Neural cell (in vitro differentiated cells): ENCODE measurements around the gene SCYGR2. TPM values are rescaled to one million over a fixed set of nuclear protein-coding genes. Genes with fewer than 3 reads are reported as not detected.

Experiments used
- H2AFZ ChIP-seq: fragments of 200-600, 300-800 bp; sonication (generic), shearing (Covaris generic); 2 replicates; pipeline ENCODE4 v1.6.0; 2014; ENCODE audit warnings: low read depth, mild to moderate bottlenecking, antibody characterized with exemption, low read length, moderate library complexity
- H3F3A ChIP-seq: fragments of 200-600 bp; shearing (Covaris generic); 2 replicates; pipeline ENCODE4 v1.6.1; 2016; ENCODE audit warnings: mild to moderate bottlenecking, moderate library complexity, mixed read lengths, antibody characterized with exemption, low read length; ENCODE audit not compliant: insufficient read depth, poor library complexity, severe bottlenecking
- H3K27ac ChIP-seq: fragments of 200-600, 300-800 bp; sonication (generic), shearing (Covaris generic); 2 replicates; pipeline ENCODE4 v1.5.1; 2014; ENCODE audit warnings: mild to moderate bottlenecking, low read length, moderate library complexity
- H3K27me3 ChIP-seq: fragments of 300-800, 200-600 bp; sonication (generic), shearing (Covaris generic); 2 replicates; pipeline ENCODE4 v1.6.0; 2014; ENCODE audit warnings: mild to moderate bottlenecking, low read depth, low read length, moderate library complexity; ENCODE audit not compliant: insufficient read depth
- H3K36me3 ChIP-seq: fragments of 300-800, 200-600 bp; sonication (generic), shearing (Covaris generic); 2 replicates; pipeline ENCODE4 v1.5.1; 2014; ENCODE audit warnings: mild to moderate bottlenecking, antibody characterized with exemption, low read length, moderate library complexity; ENCODE audit not compliant: insufficient read depth
- H3K4me2 ChIP-seq: fragments of 300-800, 200-600 bp; sonication (generic), shearing (Covaris generic); 2 replicates; pipeline ENCODE4 v1.6.0; 2014; ENCODE audit warnings: mild to moderate bottlenecking, low read length
- H3K4me3 ChIP-seq: fragments of 300-800, 200-600 bp; sonication (generic), shearing (Covaris generic); 2 replicates; pipeline ENCODE4 v1.5.1; 2014; ENCODE audit warnings: mild to moderate bottlenecking, low read length, moderate library complexity
- H3K79me2 ChIP-seq: fragments of 200-600 bp; shearing (Covaris generic); replicated peaks from 2 replicates; pipeline ENCODE4 v1.6.0; 2014; ENCODE audit warnings: mild to moderate bottlenecking, low read length, moderate library complexity; ENCODE audit not compliant: insufficient read depth
- H3K9ac ChIP-seq: fragments of 300-800, 200-600 bp; sonication (generic), shearing (Covaris generic); 2 replicates; pipeline ENCODE4 v1.6.1; 2016; ENCODE audit warnings: mild to moderate bottlenecking, low read length, mixed read lengths
- H3K9me2 ChIP-seq: fragments of 200-600 bp; shearing (Covaris generic); 2 replicates; pipeline ENCODE4 v1.6.1; 2016; ENCODE audit warnings: mild to moderate bottlenecking, low read length, mixed read lengths; ENCODE audit not compliant: insufficient read depth
- H3K9me3 ChIP-seq: fragments of 200-600, 300-800 bp; sonication (generic), shearing (Covaris generic); 2 replicates; pipeline ENCODE4 v1.6.1; 2016; ENCODE audit warnings: mild to moderate bottlenecking, mixed run types, low read length, moderate library complexity, mixed read lengths
- H4K20me1 ChIP-seq: fragments of 200-600 bp; shearing (Covaris generic); 2 replicates; pipeline ENCODE4 v1.6.1; 2016; ENCODE audit warnings: mild to moderate bottlenecking, mixed run types; ENCODE audit not compliant: insufficient read depth
- EP300 ChIP-seq: fragments of 450-650 bp; conservative IDR thresholded peaks from 2 replicates; pipeline ENCODE4 v1.6.1; 2014; ENCODE audit warnings: antibody characterized with exemption, mild to moderate bottlenecking, moderate library complexity; ENCODE audit not compliant: poor library complexity, severe bottlenecking
- EZH2 ChIP-seq: fragments of 200-600, 300-800 bp; shearing (Covaris generic), sonication (generic); IDR thresholded peaks from 2 replicates; pipeline ENCODE4 v1.6.1; 2014; ENCODE audit warnings: antibody characterized with exemption, low read length, borderline replicate concordance, mild to moderate bottlenecking; ENCODE audit not compliant: insufficient read depth, poor library complexity, severe bottlenecking
- MXI1 ChIP-seq: fragments of 450-650 bp; conservative IDR thresholded peaks from 2 replicates; pipeline ENCODE4 v1.6.1; 2014; ENCODE audit warnings: antibody characterized with exemption, mild to moderate bottlenecking; ENCODE audit not compliant: poor library complexity, severe bottlenecking
- POLR2AphosphoS5 ChIP-seq: IDR thresholded peaks from 2 replicates; pipeline ENCODE4 v1.6.1; 2012
- RAD21 ChIP-seq: fragments of 450-650 bp; conservative IDR thresholded peaks from 2 replicates; pipeline ENCODE4 v1.6.1; 2014; ENCODE audit warnings: antibody characterized with exemption, mild to moderate bottlenecking, moderate library complexity
- SMC3 ChIP-seq: fragments of 450-650 bp; conservative IDR thresholded peaks from 2 replicates; pipeline ENCODE4 v1.6.1; 2014; ENCODE audit warnings: antibody characterized with exemption, mild to moderate bottlenecking, moderate library complexity; ENCODE audit not compliant: poor library complexity
- TAF1 ChIP-seq: IDR thresholded peaks from 2 replicates; pipeline ENCODE4 v1.6.1; 2012; ENCODE audit warnings: low read depth
- polyA plus RNA-seq: library from polyadenylated mRNA; depleted of rRNA; stranded (reverse); fragments of >200 nt; gene quantifications from 2 replicates; pipeline ENCODE4 v1.2.3, GENCODE V29; 2014
- TF ChIP-seq, protein P1 (sequence below): fragments of 450-650 bp; IDR thresholded peaks from 2 replicates; pipeline ENCODE4 v1.5.1; 2014; ENCODE audit warnings: antibody characterized with exemption, mild to moderate bottlenecking, moderate library complexity; ENCODE audit not compliant: poor library complexity, severe bottlenecking
- TF ChIP-seq, protein P2 (sequence below): IDR thresholded peaks from 2 replicates; pipeline ENCODE4 v1.6.1; 2012; ENCODE audit warnings: borderline replicate concordance

SCYGR2 gene
- polyA plus RNA-seq, 1 donor from 2014 or later, result not detected

DNA sequence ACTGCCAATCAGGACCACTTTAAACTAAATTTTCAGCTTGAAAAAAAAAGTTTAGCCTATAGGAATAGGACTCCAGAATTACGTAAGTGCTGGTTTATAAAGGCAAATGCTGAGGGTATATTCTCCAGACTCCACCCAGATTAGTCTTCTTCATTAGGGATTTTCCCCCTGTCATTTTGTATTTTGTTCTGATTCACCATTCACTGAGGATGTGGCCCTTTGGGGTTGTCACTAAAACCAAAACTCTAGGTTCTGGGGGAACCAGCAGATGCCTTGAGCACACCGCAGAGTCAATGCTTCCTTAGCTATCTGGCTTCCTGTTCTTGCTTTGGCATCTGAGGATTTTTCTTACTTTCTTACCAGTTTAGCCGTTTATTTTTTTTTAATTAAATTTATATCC lies 29.1 kb downstream of the SCYGR2 start:
- no peak overlapping the region for H2AFZ ChIP-seq
- no peaks in the 10 kb centered on the region for H4K20me1 ChIP-seq
- no peaks in the 10 kb centered on the region for H3K27me3 ChIP-seq
- TF ChIP-seq EZH2 (no peak), RAD21 (no peak), MXI1 (no peak), SMC3 (no peak), TAF1 (no peak), EP300 (no peak), POLR2AphosphoS5 (no peak)
- TF ChIP-seq, protein P1, sequence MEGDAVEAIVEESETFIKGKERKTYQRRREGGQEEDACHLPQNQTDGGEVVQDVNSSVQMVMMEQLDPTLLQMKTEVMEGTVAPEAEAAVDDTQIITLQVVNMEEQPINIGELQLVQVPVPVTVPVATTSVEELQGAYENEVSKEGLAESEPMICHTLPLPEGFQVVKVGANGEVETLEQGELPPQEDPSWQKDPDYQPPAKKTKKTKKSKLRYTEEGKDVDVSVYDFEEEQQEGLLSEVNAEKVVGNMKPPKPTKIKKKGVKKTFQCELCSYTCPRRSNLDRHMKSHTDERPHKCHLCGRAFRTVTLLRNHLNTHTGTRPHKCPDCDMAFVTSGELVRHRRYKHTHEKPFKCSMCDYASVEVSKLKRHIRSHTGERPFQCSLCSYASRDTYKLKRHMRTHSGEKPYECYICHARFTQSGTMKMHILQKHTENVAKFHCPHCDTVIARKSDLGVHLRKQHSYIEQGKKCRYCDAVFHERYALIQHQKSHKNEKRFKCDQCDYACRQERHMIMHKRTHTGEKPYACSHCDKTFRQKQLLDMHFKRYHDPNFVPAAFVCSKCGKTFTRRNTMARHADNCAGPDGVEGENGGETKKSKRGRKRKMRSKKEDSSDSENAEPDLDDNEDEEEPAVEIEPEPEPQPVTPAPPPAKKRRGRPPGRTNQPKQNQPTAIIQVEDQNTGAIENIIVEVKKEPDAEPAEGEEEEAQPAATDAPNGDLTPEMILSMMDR, result no peak
- TF ChIP-seq, protein P2, sequence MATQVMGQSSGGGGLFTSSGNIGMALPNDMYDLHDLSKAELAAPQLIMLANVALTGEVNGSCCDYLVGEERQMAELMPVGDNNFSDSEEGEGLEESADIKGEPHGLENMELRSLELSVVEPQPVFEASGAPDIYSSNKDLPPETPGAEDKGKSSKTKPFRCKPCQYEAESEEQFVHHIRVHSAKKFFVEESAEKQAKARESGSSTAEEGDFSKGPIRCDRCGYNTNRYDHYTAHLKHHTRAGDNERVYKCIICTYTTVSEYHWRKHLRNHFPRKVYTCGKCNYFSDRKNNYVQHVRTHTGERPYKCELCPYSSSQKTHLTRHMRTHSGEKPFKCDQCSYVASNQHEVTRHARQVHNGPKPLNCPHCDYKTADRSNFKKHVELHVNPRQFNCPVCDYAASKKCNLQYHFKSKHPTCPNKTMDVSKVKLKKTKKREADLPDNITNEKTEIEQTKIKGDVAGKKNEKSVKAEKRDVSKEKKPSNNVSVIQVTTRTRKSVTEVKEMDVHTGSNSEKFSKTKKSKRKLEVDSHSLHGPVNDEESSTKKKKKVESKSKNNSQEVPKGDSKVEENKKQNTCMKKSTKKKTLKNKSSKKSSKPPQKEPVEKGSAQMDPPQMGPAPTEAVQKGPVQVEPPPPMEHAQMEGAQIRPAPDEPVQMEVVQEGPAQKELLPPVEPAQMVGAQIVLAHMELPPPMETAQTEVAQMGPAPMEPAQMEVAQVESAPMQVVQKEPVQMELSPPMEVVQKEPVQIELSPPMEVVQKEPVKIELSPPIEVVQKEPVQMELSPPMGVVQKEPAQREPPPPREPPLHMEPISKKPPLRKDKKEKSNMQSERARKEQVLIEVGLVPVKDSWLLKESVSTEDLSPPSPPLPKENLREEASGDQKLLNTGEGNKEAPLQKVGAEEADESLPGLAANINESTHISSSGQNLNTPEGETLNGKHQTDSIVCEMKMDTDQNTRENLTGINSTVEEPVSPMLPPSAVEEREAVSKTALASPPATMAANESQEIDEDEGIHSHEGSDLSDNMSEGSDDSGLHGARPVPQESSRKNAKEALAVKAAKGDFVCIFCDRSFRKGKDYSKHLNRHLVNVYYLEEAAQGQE, result no peak
- H3K4me2 ChIP-seq, result no peak overlapping the region
- peaks cover 7% of the 10 kb centered on the region for H3F3A ChIP-seq
- no peak overlapping the region for H3K9ac ChIP-seq
- no peaks in the 10 kb centered on the region for H3K9me3 ChIP-seq
- no peaks in the 10 kb centered on the region for H3K9me2 ChIP-seq
- H3K27ac ChIP-seq, result peak overlapping the region; percentile 97
- no peak overlapping the region for H3K4me3 ChIP-seq
- no peaks in the 10 kb centered on the region for H3K79me2 ChIP-seq
- H3K36me3 ChIP-seq, result no peaks in the 10 kb centered on the region

DNA sequence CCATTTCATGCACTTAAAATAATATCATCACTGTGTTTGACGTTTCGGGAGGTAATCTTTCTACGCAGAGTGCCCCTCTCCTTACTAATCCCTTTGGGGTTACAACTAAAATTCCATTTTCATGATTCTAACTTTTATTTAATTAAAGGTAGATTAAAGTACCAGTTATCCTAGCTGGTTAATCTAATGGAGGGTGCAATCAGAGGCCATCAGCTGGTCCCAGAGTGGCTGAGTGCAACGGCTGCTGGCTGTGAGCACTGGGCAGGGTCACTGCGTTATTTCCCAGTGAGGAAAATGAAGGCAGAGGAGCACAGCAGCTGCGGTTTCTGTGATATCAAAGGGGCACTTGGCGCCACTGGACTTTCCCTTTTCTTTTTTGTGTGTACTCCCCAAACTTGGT lies 30.7 kb downstream of the SCYGR2 start:
- peak overlapping the region; percentile 37 for H3K4me2 ChIP-seq
- no peak for TF ChIP-seq SMC3
- TF ChIP-seq EP300, result no peak
- TF ChIP-seq TAF1, result no peak
- TF ChIP-seq POLR2AphosphoS5, result no peak
- TF ChIP-seq, protein P1, result no peak
- TF ChIP-seq MXI1, result no peak
- no peak for TF ChIP-seq RAD21
- TF ChIP-seq, protein P2, result no peak
- no peak for TF ChIP-seq EZH2
- H3K9me3 ChIP-seq, result no peaks in the 10 kb centered on the region
- no peaks in the 10 kb centered on the region for H3K36me3 ChIP-seq
- peak overlapping the region; percentile 63 for H3K9ac ChIP-seq
- H3K27me3 ChIP-seq, result no peaks in the 10 kb centered on the region
- peaks cover 4% of the 10 kb centered on the region for H3F3A ChIP-seq
- H4K20me1 ChIP-seq, result no peaks in the 10 kb centered on the region
- H3K27ac ChIP-seq, result peak overlapping the region; percentile 97
- H3K79me2 ChIP-seq, result peaks cover 4% of the 10 kb centered on the region
- no peaks in the 10 kb centered on the region for H3K9me2 ChIP-seq
- H3K4me3 ChIP-seq, result peak overlapping the region; percentile 54
- H2AFZ ChIP-seq, result no peak overlapping the region
